Measurements from ENCODE around the gene PTCD1.
A peak's percentile ranks its signal among the peaks of the same experiment; 100 is the strongest.

GRCh38 chr7:99472561-99473314, 34.1 kb upstream of the PTCD1 start, which contains the start of gene ZNF789:
- TF ChIP-seq SP1 (IDR thresholded peaks at IDR 0.05) (no peak), FOXM1 (IDR thresholded peaks at IDR 0.05; ENCODE audit: borderline replicate concordance) (no peak), BHLHE40 (IDR thresholded peaks at IDR 0.05; ENCODE audit: borderline replicate concordance) (no peak), FOXA1 (IDR thresholded peaks at IDR 0.05) (no peak), ZNF384 (IDR thresholded peaks at IDR 0.05) (no peak), FOXK2 (IDR thresholded peaks at IDR 0.05) (no peak), SUZ12 (IDR thresholded peaks at IDR 0.05) (no peak), NFRKB (IDR thresholded peaks at IDR 0.05) (no peak), PKNOX1 (IDR thresholded peaks at IDR 0.05) (peak; percentile 96)
